Measurements from ENCODE around the gene DPYSL4. TPM values are rescaled to one million over a fixed set of nuclear protein-coding genes. Genes with fewer than 3 reads are reported as not detected.

Gene DPYSL4
- 1 to 10 TPM; 1.6 to 4.9 (median 3.5) TPM for polyA plus RNA-seq (ENCODE audit: insufficient read length in 10 of 10)
- long read RNA-seq, donor 1: 0 reads
- long read RNA-seq, donor 2, partial matches to known transcripts: 5 of 6 reads
- long read RNA-seq, donor 2, other reads (novel, unspliced or antisense): 0 of 6 reads
- long read RNA-seq, donor 3: 0 reads
- long read RNA-seq, donor 4: 0 reads
- long read RNA-seq, donor 5: 0 reads
- long read RNA-seq, donor 6, partial matches to known transcripts: 0 of 2 reads
- long read RNA-seq, donor 6, other reads (novel, unspliced or antisense): 0 of 2 reads
- long read RNA-seq, donor 7: 0 reads
- long read RNA-seq, donor 8, partial matches to known transcripts: 0 of 2 reads
- long read RNA-seq, donor 8, other reads (novel, unspliced or antisense): 0 of 2 reads
- long read RNA-seq, donor 9: 0 reads

DNA sequence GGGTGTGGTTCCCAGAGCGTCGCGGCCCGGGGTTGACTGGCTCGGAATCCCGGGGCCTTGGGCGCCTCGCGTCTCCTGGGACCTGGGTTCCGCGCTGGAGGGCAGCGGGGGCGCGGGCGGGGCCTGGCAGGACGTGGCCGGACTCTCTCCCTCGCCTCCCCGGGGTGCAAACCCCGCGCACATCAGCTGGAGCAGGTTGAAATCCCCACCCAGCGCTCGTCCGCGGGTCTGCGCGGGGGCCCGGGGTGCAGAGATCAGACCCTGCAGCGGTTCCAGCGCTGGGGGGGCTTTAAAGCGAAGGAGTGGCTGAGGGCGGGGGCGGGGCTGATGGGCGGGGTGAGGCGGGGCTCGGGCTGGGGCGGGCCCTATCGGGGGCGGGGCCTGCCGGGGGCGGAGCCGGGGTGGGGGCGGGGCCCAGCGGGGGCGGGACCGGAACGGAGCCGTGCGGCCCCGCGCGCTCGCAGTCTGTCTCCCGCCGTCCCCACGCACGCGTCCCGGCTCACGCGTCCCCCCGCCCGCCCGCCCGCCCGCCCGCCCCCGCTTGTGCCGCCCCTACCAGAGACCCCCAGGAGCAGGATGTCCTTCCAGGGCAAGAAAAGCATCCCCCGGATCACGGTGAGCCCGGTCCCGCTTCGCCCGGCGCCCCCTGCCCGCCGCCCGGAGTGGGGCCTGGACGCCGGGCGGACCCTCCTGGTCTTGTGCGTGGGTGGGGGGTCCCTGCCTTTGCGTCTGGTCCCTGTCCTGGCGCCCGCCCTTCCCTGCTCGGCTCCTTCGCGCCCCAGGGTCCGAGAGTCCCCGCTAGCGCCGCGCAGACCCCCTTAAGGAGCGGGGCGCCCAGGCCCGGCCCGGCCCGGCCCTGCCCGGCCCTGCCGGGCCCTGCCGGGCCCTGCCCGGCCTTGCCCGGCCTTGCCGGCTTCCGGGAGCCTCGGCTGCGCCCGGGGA is at the start of gene DPYSL4:
Gene DPYSL4, plus strand, starts transcription at position 461 of the 942 bp plus-strand sequence. Its CDS starts 116 bp downstream, at position 577.
- peak in 2 of 3 donors; percentile 8 to 23 for DNase-seq

DNA sequence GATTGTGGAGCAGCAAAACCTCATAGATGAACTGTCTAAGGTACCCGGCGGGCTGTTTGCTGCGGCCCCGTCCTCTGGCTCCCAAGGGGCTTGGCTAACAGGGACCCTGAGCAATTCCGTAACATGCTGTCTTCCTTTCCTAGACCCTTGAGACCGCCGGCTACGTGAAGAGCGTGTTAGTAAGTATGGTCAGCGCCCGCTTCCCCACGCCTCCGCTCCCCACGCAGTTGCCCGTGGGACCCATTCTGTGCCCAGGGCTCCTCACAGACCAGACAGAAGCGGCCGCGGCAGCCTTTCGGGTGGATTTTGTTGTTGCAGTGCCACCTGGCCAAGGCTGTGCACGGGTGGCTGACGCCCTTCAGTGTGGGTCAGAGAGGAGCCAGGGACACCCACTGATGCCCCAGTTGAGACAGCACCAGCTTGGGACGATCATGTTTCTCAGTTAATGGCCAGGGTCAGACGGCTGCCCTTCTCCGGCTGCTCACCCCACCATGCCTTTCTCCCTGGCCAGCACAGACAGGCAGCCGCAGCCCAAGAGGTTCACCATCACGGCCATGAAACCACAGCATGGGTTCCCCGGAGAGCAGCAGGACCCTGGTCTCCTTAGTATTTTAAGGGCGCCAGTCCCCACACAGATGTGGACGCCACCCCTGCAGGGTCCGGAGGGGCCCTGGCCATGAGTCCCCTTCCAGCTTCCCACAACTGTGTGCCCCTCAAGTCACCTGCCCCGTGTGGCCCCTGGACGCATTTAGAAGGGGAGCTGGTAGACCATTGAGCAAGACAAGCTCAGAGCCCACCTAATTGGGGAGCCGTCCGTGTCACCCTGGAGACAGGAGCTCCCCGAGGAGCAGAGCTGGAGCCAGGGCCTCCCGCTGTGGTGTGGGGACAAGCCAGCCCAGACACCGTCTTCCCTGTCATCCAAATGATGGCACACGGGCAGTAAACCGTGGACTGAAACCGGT is 49.4 kb upstream of the DPYSL4 start:
- no peak for DNase-seq

DNA sequence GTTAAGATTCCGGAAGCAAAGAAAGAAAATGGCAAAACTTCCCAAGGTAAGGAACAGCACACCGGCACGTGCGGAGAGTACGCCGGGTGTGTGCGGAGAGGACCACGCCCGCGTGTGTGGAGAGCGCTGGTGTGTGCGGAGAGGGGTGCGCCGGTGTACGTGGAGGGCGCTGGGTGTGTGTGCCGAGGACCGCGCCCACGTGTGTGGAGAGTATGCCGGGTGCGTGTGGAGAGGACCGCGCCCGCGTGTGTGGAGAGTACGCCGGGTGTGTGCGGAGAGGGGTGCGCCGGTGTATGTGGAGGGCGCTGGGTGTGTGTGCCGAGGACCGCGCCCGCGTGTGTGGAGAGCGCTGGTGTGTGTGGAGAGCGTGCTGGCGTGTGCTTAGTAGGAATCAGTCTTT is 48.6 kb upstream of the DPYSL4 start:
- DNase-seq: no peak

DNA sequence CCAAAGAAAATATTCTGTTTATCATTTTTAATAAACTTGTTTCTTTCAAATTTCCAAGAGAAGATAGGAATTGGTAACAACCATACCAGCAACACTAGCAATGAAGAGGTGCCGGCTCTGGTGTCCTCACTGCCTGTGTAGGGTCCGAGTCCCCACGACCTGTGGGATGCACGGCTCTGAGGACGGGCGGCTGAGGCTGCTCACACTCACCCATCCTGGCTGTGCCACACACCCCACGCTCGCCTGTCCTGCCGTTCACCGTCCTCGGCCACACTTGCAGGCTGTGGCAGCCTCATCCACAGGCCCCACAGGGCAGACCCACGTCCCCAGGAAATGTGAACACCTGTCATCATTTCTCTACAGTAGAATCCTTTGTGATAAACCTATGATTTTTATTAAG is 48.2 kb upstream of the DPYSL4 start:
- DNase-seq: no peak

DNA sequence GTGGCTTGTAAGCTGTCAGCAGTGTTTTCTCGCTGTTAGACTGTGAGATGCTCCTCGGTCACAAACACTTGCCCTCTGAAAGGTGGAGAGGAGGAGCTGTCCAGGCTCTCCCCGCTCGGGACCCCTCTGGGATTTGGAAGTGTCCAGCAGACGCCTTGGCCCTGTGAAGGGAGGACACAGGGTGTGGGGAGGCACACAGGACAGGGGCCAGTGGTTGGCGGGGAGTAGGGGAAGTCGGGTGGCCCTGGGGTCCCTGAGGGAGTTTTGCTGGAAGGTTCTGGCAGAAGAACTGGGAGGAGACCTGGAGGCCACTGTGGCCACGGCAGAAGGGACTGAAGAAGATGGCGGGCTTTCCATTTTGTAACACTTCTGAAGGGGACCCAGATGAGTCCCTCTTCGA is 47.2 kb upstream of the DPYSL4 start:
- DNase-seq: no peak

DNA sequence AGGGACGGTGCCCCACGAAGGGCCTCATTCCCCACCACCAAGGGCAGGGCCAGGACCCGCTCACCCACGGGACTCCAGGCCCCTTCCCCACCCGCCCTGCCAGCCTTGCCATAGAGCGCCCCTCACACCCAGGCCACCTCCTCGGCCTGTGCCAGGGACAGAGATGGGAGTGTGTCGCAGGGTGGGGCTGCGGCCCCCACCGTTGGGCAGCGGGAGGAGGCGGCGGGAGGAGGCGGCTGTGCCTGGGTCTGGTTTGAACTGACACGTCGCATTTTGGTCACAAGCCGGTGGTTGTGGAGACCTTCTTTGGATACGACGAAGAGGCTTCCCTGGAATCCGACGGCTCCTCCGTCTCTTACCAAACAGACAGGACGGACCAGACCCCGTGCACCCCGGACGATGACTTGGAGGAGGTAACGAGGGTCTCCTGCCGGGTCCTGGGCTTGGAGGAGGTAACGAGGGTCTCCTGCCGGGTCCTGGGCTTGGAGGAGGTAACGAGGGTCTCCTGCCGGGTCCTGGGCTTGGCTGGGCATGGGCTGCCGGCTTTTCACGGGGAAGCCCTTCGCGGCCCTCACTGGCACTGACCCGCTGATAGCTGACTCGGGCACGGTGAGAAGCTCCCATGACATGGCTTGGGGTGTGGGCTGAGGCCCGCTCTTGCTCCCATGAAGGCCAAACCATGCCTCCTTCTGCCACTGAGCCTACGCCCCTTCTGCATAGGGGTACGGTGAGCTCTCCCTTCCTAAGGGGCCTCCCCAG is 46.4 kb upstream of the DPYSL4 start:
- DNase-seq: no peak

DNA sequence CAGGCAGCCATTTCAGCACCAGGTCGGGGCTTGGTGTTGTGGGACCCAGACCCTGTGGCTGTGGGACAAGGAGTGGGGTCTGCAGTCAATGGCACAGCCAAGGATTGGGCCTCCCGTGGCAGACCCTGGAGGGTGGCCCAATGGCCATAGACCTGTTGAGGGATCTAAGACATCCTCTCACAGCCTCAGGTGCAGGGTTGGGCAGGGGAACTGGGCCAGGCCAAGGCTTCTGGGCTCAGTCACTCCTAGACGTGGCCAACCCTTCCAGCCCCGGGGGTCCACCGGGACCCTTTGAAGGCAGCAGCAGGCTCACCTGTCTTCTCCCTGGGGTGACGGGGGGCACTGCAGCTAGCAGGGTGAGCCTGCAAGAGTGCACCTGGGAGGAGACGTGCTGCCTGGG is 45.7 kb upstream of the DPYSL4 start:
- DNase-seq: no peak

DNA sequence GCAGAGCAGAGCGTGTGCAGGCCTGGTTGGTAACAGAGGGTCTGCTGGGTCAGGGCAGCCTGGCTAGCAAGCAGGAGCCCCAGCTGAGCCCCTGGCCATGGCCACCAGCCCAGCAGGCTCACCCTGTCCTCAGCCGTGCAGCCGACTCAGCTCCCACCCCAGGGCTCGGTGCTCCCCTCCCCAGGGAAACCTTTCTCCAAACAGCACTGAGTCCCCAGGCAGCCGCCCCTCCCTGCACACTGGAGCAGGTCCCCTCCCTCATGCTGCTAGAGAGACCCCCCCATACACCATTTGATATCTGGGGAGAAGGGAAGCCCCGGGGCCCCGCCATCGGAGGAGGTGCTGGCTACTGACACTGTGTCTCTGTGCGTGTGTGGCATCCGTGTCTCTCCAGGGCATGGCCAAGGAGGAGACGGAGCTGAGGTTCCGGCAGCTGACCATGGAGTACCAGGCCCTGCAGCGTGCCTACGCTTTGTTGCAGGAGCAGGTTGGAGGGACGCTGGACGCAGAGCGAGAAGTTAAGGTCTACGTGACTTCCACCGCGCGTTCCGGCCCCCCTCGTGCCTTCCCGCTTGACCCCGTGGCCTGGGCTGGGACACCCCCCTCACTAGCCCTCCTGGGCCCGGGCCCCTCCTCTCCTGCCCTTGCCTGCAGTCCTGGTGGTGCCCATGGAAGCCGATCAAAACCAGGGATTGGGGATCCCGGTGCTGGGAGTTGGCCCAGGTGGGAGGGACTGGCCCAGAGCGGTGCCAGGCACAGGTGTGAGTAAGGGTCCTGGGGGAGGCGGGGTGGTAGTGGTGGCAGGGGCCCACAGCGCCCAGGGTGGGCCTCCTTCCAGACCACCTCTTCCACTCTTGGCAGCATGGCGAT is 45.0 kb upstream of the DPYSL4 start:
- DNase-seq: no peak

DNA sequence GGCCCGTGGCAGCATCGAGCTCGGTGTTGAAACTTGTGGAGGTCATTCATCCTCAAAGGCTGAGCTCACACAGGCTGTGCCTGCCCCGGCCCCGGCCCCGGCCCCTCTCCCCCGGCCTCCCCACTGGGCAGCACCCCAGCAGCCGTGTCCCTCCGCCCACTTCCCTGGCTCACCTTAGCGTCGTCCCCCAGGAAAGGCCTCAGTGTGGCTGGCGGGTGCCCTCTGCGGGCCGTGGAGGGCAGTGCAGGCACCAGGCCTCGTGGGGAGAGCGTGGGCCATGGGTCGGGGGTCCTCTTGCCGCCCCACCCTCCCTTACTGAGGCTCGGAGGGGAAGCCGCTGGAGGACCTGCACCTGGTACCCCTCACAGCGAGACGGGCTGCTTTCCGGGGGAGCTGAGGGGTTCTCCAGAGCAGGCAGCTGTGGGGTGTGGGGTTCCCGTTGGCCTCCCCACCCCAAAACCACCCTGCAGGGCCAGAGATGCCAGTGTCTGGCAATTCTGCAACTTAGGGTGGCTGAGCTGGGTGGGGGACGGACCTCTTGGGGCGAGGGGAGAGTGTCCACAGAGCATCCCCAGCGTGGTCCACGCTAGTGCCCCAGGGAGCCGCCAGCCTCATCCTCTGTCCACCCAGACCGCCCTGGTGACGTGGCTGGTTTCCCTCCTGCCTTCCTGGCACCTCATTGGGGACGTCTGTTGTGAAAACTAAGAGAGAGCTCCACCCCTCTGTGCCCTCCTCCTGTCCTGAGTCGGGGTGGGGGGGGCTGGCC is 44.2 kb upstream of the DPYSL4 start:
- peak in 1 of 3 donors; percentile 40 for DNase-seq

DNA sequence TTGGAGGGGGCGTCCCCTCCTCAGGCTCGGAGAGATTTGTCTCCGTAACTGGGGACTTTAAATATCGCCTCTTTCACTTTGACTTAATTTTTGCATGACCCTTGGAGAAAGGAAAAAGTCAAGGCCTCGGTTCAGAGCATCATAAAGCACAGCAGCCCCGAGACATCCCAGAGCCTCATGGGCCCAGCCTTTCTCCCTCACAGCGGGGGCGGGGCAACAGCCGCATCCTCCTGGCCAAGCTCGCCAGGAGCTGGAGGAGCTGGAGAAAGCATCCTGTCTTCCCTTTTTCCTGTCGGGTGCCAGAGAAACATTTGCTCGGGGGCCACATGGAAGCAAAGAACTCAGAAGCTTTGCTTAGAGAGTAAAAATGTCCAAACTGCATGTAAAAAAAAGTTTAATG is 43.6 kb upstream of the DPYSL4 start:
- DNase-seq: peak in 1 of 3 donors; percentile 48

DNA sequence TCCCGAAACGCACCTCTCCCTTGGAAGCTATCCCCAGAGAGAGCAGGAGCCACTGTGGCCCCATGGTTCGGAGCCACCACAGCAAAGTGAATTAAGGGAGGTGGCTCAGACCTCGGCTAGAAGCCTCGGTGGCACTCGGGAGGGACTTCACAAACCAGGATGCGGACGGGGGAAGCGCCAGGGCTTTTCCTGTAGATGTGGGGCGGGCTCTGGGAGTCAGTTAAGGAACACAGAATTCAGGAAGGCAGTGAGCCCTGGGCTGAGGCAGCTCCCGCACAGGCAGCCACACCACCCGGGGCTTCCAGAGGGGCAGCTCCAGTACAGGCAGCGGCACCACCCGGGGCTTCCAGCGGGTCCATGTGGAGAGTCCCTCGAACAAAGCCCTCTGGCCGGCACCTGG is 42.7 kb upstream of the DPYSL4 start:
- DNase-seq: no peak

DNA sequence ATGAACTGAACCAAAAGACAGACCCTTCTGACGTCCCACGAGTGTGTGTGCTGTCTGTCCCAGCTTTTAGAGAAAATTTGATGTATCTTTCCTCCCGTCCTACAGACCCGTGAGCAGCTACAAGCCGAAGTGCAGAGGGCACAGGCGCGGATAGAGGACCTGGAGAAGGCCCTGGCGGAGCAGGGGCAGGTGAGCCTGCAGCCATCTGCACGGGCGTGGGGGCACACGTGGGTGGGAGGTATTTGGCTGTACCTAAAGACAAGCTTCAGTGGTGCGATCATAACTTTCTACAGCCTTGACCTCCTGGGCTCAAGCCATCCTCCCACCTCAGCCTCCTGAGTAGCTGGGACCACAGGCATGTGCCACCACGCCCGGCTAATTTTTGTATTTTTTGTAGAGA is 41.7 kb upstream of the DPYSL4 start:
- DNase-seq: no peak

DNA sequence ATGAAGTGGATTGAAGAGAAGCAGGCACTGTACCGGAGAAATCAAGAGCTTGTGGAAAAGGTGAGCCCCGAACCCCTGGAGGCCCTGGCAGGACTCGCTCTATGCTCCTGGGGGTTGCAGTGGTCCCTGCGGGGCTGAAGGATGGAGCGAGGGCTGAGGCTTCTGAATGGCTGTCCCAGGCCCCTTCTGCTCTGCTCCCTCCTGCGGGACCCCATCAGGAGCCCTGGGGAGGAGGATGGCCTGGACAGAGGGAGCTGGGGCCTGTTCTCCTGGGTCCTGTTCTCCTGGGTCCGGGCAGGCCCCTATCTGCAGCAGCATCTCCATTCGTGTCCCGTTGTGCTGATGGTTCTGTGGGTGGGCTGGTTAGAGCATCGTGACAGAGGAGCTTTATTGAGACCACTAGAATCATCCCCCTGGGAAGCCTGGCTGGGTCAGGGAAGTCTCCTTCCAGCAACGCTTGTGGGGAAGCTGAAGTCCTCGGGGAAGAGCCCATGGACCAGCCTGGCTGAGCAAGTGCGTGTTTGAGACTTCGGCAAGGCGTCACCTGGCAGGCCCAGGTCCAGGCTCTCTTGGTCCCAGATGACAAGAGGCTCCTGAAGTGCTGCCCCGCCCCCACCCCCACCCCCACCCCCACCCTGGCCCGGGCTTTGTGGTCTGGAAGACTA is 41.1 kb upstream of the DPYSL4 start:
- DNase-seq: no peak

DNA sequence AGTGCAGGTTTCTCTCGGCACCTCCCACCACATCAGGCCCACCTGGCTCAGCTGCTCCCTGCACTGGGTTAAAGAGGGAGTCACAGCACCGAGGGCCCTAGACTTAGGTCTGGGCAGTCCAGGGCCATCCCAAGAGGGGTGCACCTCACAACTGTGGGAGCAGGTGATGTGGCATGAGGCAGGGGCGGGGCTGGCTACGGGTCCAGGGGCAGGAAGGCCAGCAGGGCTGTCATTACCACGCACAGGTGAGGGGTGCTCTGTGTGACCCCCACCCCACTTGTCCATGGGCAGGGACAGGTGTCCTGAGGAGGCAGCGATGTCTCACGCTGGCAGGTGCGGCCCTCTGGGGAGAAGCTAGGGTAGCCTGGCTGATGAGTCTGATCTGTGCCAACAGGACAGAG is 40.5 kb upstream of the DPYSL4 start:
- DNase-seq: no peak

DNA sequence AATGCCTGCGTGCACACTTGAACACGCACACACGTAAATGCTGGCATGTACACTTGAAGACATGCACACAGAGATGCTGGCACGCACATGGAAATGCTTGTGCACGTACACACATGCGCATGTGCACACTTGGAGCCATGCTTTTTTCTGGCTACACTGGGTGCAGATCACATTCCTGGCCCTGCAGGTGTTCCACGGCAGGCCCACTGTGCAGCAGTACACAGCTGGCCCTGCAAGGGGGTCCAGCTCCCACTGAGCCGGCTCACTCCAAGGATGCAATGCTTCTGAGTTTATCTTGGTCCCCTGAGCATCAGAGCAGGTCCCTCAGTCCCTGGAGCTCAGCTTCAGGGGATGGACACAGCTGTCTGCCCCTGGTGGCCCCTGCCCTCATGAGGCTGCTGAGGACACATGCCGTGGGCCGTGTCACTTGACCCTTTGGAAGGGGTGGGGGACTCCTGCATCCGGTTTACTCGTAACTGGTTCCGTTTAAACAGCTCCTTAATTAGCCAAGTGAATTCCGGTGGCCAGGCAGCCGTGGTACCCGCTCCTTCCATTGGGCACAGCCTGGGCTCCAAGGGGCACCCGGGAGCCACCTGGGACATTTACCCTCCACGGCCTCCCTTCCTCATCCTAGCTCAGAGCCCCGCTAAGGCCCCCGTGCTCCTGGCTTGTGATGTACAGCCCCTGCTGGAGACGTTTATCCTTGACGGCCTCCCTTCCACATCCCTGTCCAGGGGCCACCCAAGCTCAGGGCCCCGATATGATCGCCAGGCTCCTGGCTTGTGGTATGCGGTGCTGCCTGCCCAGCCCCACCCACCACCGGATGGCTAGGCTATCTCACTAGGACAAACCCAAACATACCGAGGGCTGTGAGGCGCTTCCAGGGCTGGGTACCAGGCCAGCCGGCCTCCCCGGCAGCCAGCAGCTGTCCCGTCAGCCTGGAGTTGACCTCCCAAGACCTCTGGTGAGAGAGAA is 39.5 kb upstream of the DPYSL4 start:
- DNase-seq: no peak

DNA sequence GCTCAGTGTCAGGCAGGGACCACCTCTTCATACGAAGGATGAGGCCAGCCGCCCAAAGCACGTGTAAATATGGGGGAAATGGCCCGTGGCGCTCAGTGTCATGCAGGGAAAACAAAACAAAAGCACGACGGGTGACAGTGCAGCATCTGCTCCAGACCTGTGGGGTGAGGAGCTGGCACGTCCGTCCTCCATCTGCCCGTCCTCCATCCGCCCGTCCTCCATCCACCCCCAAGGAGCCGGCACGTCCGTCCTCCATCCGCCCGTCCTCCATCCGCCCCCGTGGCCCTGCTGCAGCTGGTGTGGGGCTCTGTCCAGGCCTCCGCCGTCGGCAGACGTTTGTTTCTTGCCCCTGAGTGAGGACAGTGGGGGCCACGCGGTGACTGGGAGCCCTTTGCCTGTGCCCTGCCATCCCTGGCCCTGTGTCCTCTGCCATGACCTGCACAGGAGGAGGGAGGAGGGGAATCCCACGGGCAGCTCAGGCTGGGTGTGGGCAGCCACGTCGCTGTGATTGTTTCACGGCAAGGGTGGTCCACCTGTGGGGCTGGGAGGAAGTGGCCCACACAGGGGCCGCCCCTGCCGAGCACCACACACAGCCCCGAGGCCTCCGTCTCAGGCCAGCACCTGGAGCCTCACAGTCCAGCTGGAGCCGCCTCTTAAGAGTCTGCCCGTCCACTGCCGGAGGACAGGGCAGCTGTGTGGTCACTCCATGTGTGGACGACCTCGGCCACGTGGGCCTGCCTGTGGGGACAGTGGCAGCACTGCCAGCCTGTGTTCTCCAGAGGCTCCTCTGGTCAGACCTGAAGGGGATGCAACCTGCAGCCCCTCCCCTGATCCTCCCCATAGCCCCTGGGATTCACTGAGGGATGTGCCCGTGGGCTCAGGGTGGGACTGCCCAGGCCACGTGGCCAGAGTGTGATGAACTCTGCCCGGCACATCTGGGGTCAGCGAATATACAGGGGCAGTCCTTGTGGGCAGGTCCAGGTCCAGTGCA is 38.2 kb upstream of the DPYSL4 start:
- DNase-seq: no peak

Data from muscle of back (tissue), 13 donors.